GM12873 (cell line): ENCODE results near the gene CD151.
A peak's percentile ranks its signal among the peaks of the same experiment; 100 is the strongest.

Experiments
- TF ChIP-seq, protein P1 (sequence below): IDR thresholded peaks from 2 replicates; pipeline ENCODE4 v1.5.1; 2012; ENCODE audit warnings: low read depth, mild to moderate bottlenecking, moderate library complexity, low read length, control low read depth; ENCODE audit not compliant: insufficient read depth; ENCODE audit errors: missing control alignments

CD151 gene

DNA sequence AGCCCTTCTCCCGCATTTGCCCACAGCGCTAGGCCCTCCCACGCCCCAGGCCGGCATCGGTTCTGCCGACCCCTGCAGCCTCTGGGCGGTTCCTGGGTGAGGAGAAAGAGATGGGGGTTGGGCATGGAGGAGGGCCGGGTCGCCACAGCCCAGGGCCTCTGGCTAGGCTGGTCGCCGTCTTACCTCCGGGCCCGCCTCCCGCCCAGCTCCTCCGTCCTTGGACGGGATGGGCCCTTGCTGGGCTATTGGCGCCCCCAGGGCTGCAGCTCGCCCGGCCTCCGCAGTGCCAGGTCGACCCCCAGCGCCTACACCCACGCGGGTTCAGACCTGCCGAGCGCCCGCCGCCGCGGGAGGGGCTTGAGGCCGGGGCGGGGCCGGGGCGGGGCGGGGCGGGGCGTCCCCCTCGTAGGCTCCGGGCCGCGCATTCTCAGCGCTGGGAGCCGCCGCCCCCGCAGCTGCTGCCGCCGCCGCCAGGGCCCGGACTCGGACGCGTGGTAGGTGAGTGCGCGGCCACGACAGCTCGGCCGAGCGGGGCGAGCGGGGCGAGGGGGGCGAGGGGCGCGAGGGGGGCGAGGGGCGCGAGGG, at the start of gene CD151:
TSS of gene CD151 (plus strand) at position 424 of the 585 bp plus-strand sequence. CDS start 3,118 bp downstream, outside the sequence.
- TF ChIP-seq, protein P1, sequence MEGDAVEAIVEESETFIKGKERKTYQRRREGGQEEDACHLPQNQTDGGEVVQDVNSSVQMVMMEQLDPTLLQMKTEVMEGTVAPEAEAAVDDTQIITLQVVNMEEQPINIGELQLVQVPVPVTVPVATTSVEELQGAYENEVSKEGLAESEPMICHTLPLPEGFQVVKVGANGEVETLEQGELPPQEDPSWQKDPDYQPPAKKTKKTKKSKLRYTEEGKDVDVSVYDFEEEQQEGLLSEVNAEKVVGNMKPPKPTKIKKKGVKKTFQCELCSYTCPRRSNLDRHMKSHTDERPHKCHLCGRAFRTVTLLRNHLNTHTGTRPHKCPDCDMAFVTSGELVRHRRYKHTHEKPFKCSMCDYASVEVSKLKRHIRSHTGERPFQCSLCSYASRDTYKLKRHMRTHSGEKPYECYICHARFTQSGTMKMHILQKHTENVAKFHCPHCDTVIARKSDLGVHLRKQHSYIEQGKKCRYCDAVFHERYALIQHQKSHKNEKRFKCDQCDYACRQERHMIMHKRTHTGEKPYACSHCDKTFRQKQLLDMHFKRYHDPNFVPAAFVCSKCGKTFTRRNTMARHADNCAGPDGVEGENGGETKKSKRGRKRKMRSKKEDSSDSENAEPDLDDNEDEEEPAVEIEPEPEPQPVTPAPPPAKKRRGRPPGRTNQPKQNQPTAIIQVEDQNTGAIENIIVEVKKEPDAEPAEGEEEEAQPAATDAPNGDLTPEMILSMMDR, result no peak

DNA sequence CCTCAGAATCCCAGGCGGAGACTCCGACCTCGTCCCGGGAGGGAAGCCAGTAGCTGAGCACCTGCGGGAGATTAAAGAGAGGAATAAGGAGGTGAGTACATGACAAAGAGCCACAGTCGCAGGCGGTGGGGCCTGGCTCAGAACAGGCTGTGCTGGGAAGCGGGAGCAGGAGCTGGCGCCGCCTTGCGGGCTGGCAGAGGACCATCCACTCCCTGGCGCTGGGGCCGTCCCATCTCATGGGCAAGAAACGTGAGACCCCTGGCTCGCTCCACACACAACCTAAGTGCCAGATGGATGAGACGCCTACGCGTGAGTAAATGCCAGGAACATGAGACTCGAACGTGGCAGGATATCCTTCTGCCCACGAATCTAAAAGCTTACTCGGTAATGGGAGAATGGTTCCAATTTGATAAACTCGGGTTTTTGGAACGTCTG, 49.2 kb upstream of the CD151 start:
- TF ChIP-seq, protein P1, result no peak

DNA sequence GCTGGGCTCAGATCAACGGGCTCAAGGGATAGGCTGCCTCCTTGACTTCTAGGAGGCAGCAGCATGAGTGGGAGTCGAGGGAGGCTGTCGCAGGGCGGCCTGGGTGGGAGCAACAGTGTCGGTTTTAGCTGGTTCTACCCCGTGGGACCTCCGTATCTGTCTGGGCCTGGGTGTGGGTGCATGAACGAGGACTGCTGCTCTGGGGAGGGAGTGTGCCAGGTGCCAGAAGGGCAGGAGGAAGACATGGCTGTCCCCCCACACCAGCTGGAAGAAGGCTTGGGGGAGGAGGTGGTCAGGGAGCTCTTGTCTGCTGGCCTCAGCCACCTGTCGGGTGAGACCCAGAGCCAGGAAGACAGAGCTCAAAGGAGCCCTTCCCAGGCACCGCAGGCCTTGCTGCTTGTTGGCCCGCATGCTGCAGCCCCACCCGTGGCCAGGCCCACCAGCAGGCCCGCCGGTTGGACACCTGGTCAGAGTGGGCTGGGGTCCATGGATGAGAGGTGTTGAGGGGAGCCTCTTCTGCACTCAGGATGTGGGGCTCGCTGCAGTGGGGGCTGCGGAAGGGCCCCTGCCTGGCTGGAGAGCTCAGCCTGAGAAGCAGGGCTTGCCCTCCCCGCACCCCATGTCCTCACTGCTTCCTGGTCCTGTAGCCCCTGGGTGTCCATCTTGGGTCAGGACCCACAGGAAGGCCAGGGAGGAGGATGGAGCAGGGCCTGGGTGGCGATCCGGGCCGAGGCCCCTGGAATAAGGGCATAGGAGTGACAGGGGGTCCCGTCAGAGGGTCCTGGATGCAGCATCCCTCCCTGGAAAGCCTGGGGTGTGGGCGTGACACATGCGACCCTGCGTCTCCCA, 46.3 kb upstream of the CD151 start:
- TF ChIP-seq, protein P1, result no peak

DNA sequence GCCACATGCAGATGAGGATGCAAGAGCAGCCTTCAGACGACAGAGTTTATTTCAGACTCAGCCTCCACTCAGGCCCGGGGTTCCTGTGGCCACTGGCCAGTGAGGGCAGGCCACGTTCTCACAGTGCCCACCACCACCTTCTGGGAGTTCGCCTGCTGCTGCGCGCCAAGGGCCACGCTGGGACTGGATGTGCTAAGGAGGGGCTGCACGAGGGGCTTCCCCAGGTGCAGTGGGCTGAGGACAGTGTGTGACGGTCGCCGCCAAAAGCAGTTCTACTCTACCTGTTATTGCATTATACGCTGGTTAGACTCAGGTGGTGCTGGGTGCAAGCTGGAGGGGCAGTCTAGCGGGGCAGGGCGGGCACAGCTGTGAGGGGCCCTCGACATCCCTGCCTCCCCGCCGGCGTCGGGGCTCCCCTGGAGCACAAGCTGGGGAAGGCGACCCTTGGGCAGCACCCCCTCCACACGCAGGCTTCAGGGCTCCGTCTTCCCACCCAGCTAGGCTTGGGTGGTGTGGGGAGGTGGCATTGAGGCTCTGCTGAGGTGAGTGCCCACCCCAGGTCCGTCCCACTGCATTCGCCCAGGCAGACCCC, 45.6 kb upstream of the CD151 start:
- TF ChIP-seq, protein P1, result no peak

DNA sequence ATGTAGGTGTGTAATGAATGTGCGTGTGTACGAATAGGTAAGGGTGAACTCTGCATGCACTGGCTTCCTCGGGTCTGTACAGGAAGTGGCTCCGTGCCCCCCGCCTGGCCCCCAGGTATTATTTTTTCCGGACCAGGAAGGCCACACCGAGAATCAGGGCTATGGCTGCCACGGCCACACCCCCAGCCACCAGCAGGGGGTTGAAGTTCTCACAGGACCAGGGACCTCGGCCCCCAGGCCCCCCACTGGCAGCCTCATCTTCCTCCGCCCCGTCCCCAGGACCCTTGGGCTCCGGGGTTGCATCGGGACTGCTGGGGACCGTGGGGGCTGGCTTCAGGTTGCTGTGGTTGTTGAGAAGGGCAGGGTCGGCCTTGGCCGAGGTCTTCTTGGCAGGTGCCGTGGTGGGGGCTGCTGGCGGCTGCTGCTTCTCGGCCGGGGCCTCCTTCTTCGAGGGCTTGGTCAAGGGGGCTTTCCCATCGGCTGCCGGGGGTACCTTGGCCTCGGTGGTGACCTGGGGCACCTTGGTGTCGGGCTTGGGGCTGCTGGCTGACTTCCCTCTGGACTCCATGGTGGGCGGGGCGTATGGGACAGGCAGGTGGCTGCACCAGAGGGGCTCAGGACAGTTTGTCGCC, 44.6 kb upstream of the CD151 start:
- TF ChIP-seq, protein P1, result peak; percentile 25

DNA sequence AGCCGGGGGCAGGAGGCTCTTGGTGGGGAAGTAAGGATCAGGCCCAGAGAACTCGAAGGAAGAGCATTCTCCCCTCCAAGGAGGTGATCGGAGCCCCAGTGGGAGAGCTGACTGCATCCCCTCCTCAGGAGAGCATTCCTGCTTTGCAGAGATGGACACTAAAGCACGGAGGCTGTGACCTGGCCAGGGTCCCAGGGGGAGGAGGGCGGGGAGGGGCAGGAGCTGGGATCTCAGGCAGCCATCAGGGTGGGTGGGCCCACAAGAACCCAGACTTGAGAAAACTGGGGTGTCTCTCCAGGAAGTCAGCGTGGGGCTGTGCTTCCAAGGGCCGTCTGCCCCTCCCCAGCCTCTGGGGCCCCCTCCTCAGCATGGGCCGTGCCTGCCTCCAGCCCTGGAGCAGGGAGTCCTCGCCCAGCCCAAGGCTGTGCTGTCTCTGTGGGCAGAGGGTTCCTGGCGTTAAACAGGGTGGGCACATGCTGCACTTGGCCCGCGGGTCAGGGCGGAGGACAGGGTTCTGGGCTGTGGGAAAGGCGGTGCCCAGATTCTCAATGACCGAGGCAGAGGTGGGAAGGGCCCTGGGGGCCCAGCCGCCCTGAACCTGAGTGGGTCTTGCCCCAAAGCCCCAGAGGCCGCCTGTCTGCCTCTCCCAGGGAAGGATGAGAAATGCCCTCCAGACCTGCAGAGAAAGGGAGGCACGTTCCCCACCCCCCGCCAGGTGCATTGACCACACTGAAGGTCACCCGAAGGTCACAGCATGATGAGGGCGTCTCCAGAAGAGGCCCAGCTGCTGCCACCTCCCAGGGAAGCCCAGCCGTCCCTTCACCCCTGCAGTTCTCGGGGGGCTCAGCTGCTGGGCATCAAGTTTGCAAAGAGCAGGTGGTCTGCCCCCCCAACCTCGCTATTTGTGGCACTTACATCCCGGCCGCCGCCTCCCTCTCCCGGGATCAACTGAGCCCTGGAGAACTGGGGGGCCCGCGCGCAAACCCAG, 43.5 kb upstream of the CD151 start:
- TF ChIP-seq, protein P1, result no peak
